GM12878 (cell line): ENCODE measurements around the gene RDH5. TPM values are rescaled to one million over a fixed set of nuclear protein-coding genes. Genes with fewer than 3 reads are reported as not detected.
A peak's percentile ranks its signal among the peaks of the same experiment; 100 is the strongest.

ENCODE experiments used
- ATAC-seq: fragments of 200-7000 bp; cut with Tn5 transposase; 3 replicates; pipeline ENCODE4 v1.9.1; 2020; ENCODE audit warnings: mild to moderate bottlenecking, moderate library complexity
- BruUV-seq: library from RNA; stranded (reverse); fragments of 400-500 nt; replicated peaks from 2 replicates; lab custom pipeline; 2021; lab: Mats Ljungman, UMichigan
- CTCF ChIA-PET: fragments of 300-600 bp; sonication (Branson Sonifier 250); formaldehyde crosslinking; extraction: SDS; loops from one replicate; lab custom pipeline; 2021; ENCODE audit warnings: inconsistent platforms; lab: Yijun Ruan, JAX
- POLR2A ChIA-PET: fragments of 350-600 bp; formaldehyde crosslinking; extraction: SDS; loops from one replicate; lab custom pipeline; 2021; ENCODE audit warnings: inconsistent platforms; lab: Charles Lee
- RAD21 ChIA-PET: fragments of 300-600 bp; sonication (Branson Sonifier 250); formaldehyde crosslinking; loops from one replicate; lab custom pipeline; 2023; ENCODE audit warnings: antibody characterized with exemption; ENCODE audit not compliant: unreplicated experiment; lab: Charles Lee
- SMC1A ChIA-PET: fragments of 300-600 bp; sonication (Branson Sonifier 250); formaldehyde crosslinking; loops from one replicate; lab custom pipeline; 2023; ENCODE audit not compliant: unreplicated experiment, uncharacterized antibody; lab: Charles Lee
- DNase-seq: peaks from one replicate; pipeline ENCODE4 v3.0.0-alpha.2; 2011; ENCODE audit warnings: low read depth, low spot score
- FAIRE-seq: peaks from 3 replicates; lab custom pipeline; 2011; peaks lifted over from hg19 to GRCh38; lab: Jason Lieb, UNC
- H2AFZ ChIP-seq: 2 replicates; pipeline ENCODE4 v1.6.0; 2011; ENCODE audit warnings: low read depth, low read length, control low read depth; ENCODE audit not compliant: control insufficient read depth
- H3K27ac ChIP-seq: 2 replicates; pipeline ENCODE4 v1.5.1; 2011; ENCODE audit warnings: control low read depth; ENCODE audit not compliant: control insufficient read depth, insufficient read depth
- H3K27me3 ChIP-seq, 2 experiments: replicated peaks in 1 of 2; 2 replicates each; pipeline versions ENCODE4 v1.6.0 to v1.6.1; 2011; ENCODE audit warnings: low read length in 1 of 2; ENCODE audit not compliant: control insufficient read depth in 2 of 2, insufficient read depth in 2 of 2
- H3K36me3 ChIP-seq, 2 experiments: 2 replicates each; pipeline ENCODE4 v1.5.1; 2011; ENCODE audit warnings: low read length in 1 of 2; ENCODE audit not compliant: control insufficient read depth in 2 of 2, insufficient read depth in 2 of 2
- H3K4me1 ChIP-seq: 2 replicates; pipeline ENCODE4 v1.6.1; 2011; ENCODE audit warnings: mild to moderate bottlenecking, low read length, moderate library complexity, mixed read lengths; ENCODE audit not compliant: control insufficient read depth, insufficient read depth
- H3K4me2 ChIP-seq: 2 replicates; pipeline ENCODE4 v1.6.0; 2011; ENCODE audit warnings: control low read depth; ENCODE audit not compliant: control insufficient read depth, insufficient read depth
- H3K4me3 ChIP-seq: fragments of 200-600 bp; sonication (generic); 2 replicates; pipeline ENCODE4 v1.5.1; 2016
- H3K79me2 ChIP-seq: 2 replicates; pipeline ENCODE4 v1.6.0; 2011; ENCODE audit warnings: low read length; ENCODE audit not compliant: control insufficient read depth, insufficient read depth
- H3K9ac ChIP-seq: 2 replicates; pipeline ENCODE4 v1.8.0; 2011; ENCODE audit warnings: low read length, control low read depth, mixed read lengths; ENCODE audit not compliant: control insufficient read depth, insufficient read depth
- H3K9me3 ChIP-seq: replicated peaks from 3 replicates; pipeline ENCODE4 v1.5.1; 2011; ENCODE audit warnings: mild to moderate bottlenecking, low read length; ENCODE audit not compliant: control insufficient read depth, insufficient read depth
- H4K20me1 ChIP-seq: 2 replicates; pipeline ENCODE4 v1.6.0; 2011; ENCODE audit not compliant: control insufficient read depth, insufficient read depth
- CBX5 ChIP-seq: sonication (generic); IDR thresholded peaks from 2 replicates; pipeline ENCODE4 v1.6.1; 2016; ENCODE audit warnings: low read depth, moderate library complexity, mild to moderate bottlenecking, inconsistent platforms
- CHD1 ChIP-seq: IDR thresholded peaks from 2 replicates; pipeline ENCODE4 v1.6.1; 2012; ENCODE audit warnings: low read depth, low read length, improper control_type of control experiment
- EZH2 ChIP-seq: IDR thresholded peaks from 2 replicates; pipeline ENCODE4 v1.6.1; 2012; ENCODE audit warnings: low read depth, mild to moderate bottlenecking, control low read depth, inconsistent platforms, low read length, borderline replicate concordance; ENCODE audit not compliant: control insufficient read depth
- IKZF1 ChIP-seq: fragments of 450-650 bp; conservative IDR thresholded peaks from 2 replicates; pipeline ENCODE4 v1.6.1; 2017; ENCODE audit warnings: antibody characterized with exemption, mild to moderate bottlenecking
- IKZF2 ChIP-seq, 2 experiments: fragments of 450-650 bp; IDR thresholded peaks; 2 replicates each; pipeline ENCODE4 v1.6.1; 2017; ENCODE audit warnings: mild to moderate bottlenecking in 2 of 2, moderate library complexity in 2 of 2
- MTA3 ChIP-seq: IDR thresholded peaks from 2 replicates; pipeline ENCODE4 v1.6.1; 2012; ENCODE audit warnings: low read length, inconsistent platforms, borderline replicate concordance
- NBN ChIP-seq: fragments of 450-650 bp; IDR thresholded peaks from 2 replicates; pipeline ENCODE4 v1.6.1; 2016
- NFYA ChIP-seq: IDR thresholded peaks from 2 replicates; pipeline ENCODE4 v1.6.1; 2011; ENCODE audit warnings: low read depth, mild to moderate bottlenecking, low read length, improper control_type of control experiment, borderline replicate concordance
- NFYB ChIP-seq: IDR thresholded peaks from 2 replicates; pipeline ENCODE4 v1.6.1; 2011; ENCODE audit warnings: low read depth, mild to moderate bottlenecking, low read length, improper control_type of control experiment, moderate library complexity; ENCODE audit not compliant: insufficient read depth
- NR2C1 ChIP-seq: fragments of 450-650 bp; IDR thresholded peaks from 2 replicates; pipeline ENCODE4 v1.6.1; 2017; ENCODE audit warnings: antibody characterized with exemption, mild to moderate bottlenecking, moderate library complexity
- POU2F2 ChIP-seq: IDR thresholded peaks from 3 replicates; pipeline ENCODE4 v1.6.1; 2011; ENCODE audit warnings: low read depth, mild to moderate bottlenecking, low read length, borderline replicate concordance
- SIX5 ChIP-seq: IDR thresholded peaks from 2 replicates; pipeline ENCODE4 v1.6.1; 2011; ENCODE audit warnings: mild to moderate bottlenecking, low read depth, low read length, moderate library complexity; ENCODE audit not compliant: severe bottlenecking
- SMARCA5 ChIP-seq: fragments of 450-650 bp; IDR thresholded peaks from 2 replicates; pipeline ENCODE4 v1.6.1; 2017; ENCODE audit warnings: mild to moderate bottlenecking
- STAT3 ChIP-seq: IDR thresholded peaks from 2 replicates; pipeline ENCODE4 v1.6.1; 2011; ENCODE audit warnings: low read depth, low read length, improper control_type of control experiment
- TCF12 ChIP-seq: IDR thresholded peaks from 2 replicates; pipeline ENCODE4 v1.6.1; 2011; ENCODE audit warnings: low read depth, mild to moderate bottlenecking, low read length
- TCF3 ChIP-seq: IDR thresholded peaks from 2 replicates; pipeline ENCODE4 v1.6.1; 2012; ENCODE audit warnings: low read depth, mild to moderate bottlenecking, low read length, borderline replicate concordance; ENCODE audit not compliant: insufficient read depth
- WGBS: methylation state at CpG from one replicate; pipeline ENCODE4 v1.1.6; 2016; ENCODE audit warnings: low lambda C conversion rate; ENCODE audit not compliant: insufficient replicate concordance, insufficient coverage; ENCODE audit errors: missing lambda C conversion rate; 5-methylcytosine and 5-hydroxymethylcytosine counted together
- in situ Hi-C: fragments of 300-500 bp; cut with MboI; formaldehyde crosslinking; loops from 9 replicates; pipeline ENCODE4 v1.14.3; 2018; ENCODE audit warnings: mixed read lengths
- intact Hi-C: fragments of 100-400 bp; cut with micrococcal nuclease; formaldehyde crosslinking; loops from one replicate; pipeline ENCODE4 v1.14.2; 2022; ENCODE audit not compliant: unreplicated experiment
- polyA plus RNA-seq, 11 experiments: library from polyadenylated mRNA; depleted of rRNA in 4 of 11; unstranded in 6 of 11; stranded (reverse) in 5 of 11; fragments of >200 nt; fragmentation: Nextera tagmentation in 4 of 11; fragmentation: Illumina TruSeq in 1 of 11; extraction: Ambion mirVana in 4 of 11; extraction: Trizol in 1 of 11; gene quantifications; 1 replicate in 1 of 11; 2 replicates in 10 of 11; pipeline versions ENCODE4 v1.2.1 to v1.2.3, GENCODE V29; 2011 to 2016; ENCODE audit warnings: inconsistent platforms in 2 of 11, missing spikeins in 2 of 11, low read depth in 1 of 11
- total RNA-seq, 4 experiments: library from RNA; depleted of rRNA in 3 of 4; stranded (reverse); fragments of >200 nt in 3 of 4; fragmentation: Illumina TruSeq in 1 of 4; extraction: Trizol in 1 of 4; gene quantifications; 2 replicates each; pipeline versions ENCODE4 v1.2.1 to v1.2.3, GENCODE V29; 2013 to 2021
- TF ChIP-seq, protein P1 (sequence below): IDR thresholded peaks from 2 replicates; pipeline ENCODE4 v1.6.1; 2011; ENCODE audit warnings: borderline replicate concordance, low read depth, mild to moderate bottlenecking, moderate library complexity, low read length; ENCODE audit not compliant: insufficient read depth, poor library complexity, severe bottlenecking
- TF ChIP-seq, protein P2 (sequence below): fragments of 450-650 bp; IDR thresholded peaks from 2 replicates; pipeline ENCODE4 v1.6.1; 2016; ENCODE audit warnings: mild to moderate bottlenecking

RDH5 gene
- total and polyA plus RNA-seq, 10 of the 15 experiments (the other 5 are each of a cell fraction or from before 2014, with no cell fraction given), result 2.6 to 11.6 (median 7.3) TPM

DNA sequence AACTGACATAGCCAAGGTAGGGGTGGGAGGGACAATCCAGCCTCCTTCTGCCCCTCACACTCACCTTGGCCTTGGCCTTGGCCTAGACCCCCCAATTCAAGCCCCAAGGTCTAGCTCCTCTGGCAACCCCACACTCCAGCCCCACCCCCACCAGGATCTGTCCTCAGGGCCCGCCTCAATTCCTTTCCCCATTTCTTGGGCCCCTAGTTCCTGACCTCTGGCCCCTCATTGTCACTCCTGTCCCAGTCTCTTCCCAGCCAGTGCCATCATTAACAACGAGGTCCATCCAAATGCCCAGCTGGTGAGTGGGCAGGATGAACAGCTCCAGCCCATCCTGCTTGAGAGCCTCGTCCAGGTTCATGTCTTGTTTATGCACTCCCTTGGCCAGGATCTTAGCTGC is 15.9 kb downstream of the RDH5 start (continued):
- TF ChIP-seq TCF12 (no peak), MTA3 (no peak), SIX5 (no peak)
- TF ChIP-seq, protein P1, sequence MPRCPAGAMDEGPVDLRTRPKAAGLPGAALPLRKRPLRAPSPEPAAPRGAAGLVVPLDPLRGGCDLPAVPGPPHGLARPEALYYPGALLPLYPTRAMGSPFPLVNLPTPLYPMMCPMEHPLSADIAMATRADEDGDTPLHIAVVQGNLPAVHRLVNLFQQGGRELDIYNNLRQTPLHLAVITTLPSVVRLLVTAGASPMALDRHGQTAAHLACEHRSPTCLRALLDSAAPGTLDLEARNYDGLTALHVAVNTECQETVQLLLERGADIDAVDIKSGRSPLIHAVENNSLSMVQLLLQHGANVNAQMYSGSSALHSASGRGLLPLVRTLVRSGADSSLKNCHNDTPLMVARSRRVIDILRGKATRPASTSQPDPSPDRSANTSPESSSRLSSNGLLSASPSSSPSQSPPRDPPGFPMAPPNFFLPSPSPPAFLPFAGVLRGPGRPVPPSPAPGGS, result no peak

DNA sequence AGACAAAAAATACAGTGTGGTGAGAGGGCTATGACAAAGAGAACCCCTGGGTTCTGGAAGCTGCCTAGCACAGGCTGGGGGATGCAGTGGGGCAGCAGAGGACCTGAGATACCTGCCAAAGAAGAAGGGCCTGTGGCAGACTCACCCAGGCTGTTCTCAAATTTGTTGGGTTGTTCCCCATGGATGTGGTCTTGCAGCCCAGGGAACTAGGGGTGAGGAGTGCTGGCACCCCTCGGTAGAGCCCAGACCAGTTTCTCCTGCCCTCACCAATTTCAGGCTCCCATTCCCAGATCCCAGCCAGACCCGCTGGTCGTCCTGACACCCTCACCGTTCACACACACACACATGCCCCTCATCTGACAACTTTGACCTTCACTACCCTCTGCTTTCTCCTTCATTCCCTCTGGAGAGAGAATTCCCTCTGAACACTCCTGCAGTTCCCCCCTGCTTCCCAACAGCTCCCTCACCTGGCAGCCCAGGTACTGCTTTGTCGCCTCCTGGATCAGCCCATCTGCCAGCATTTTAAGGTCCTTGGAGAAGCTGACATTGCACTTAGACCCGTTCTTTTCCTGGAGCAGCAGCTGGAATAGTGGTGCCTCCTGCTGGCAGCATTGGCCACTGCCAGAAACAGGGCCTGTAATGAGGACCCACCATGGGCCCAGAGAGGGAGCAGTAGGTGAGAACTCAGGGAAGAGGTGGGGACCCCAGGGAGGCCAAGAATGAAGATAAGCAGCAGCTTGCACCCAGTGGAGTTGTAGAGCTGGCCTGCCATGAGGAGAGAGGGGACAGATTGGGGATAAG is 16.8 kb downstream of the RDH5 start:
- intact Hi-C loops, result loop anchor here (1.0 to 10.0 kb wide), 6 partner anchors 8 to 448 kb away; partner anchors contain the start of genes BLOC1S1, CD63, RPL41 and SMARCC2
- CTCF ChIA-PET, result interaction anchor here (0.6 to 7.1 kb wide), 39 partner anchors 7 to 548 kb away, joined by 3 to 205 read pairs (median 12); partner anchors contain the start of genes BLOC1S1, CD63, DGKA and DNAJC14
- Histone ChIP-seq H3K9me3 (no peaks in the 10 kb centered on the region), H3K4me1 (peaks cover 7% of the 10 kb centered on the region), H3K27me3 (no peaks in the 10 kb centered on the region), H3K27ac (no peak overlapping the region), H2AFZ (no peak overlapping the region), H3K4me3 (no peak overlapping the region), H3K9ac (no peak overlapping the region), H3K79me2 (no peaks in the 10 kb centered on the region), H3K4me2 (no peak overlapping the region), H4K20me1 (no peaks in the 10 kb centered on the region), H3K36me3 (no peaks in the 10 kb centered on the region)
- WGBS, result 76% methylated on average over 6 of the region's 6 CpGs
- no peak for DNase-seq
- peak; percentile 81 for FAIRE-seq
- RAD21 ChIA-PET, result interaction anchor here (0.5 to 7.7 kb wide), 21 partner anchors 8 to 452 kb away, joined by 3 to 113 read pairs (median 10); partner anchors contain the start of genes BLOC1S1, CD63, RDH5 and SMARCC2
- ATAC-seq, result peak; percentile 75
- POLR2A ChIA-PET, result interaction anchor here (0.6 to 2.9 kb wide), 8 partner anchors 7 to 303 kb away, joined by 3 to 36 read pairs (median 10); partner anchors contain the start of genes CD63, DNAJC14 and RAB5B
- BruUV-seq, result no TSS peak
- SMC1A ChIA-PET, result interaction anchor here (1.5 to 5.2 kb wide), 18 partner anchors 10 to 381 kb away, joined by 4 to 51 read pairs (median 12); partner anchors contain the start of genes BLOC1S1, PA2G4, PYM1 and RPL41
- in situ Hi-C loops, result loop anchor here (5.0 kb wide), 2 partner anchors 205 to 295 kb away; no protein-coding TSS in a partner anchor
- TF ChIP-seq POU2F2, result no peak
- TF ChIP-seq NR2C1, result no peak
- TF ChIP-seq, protein P2, sequence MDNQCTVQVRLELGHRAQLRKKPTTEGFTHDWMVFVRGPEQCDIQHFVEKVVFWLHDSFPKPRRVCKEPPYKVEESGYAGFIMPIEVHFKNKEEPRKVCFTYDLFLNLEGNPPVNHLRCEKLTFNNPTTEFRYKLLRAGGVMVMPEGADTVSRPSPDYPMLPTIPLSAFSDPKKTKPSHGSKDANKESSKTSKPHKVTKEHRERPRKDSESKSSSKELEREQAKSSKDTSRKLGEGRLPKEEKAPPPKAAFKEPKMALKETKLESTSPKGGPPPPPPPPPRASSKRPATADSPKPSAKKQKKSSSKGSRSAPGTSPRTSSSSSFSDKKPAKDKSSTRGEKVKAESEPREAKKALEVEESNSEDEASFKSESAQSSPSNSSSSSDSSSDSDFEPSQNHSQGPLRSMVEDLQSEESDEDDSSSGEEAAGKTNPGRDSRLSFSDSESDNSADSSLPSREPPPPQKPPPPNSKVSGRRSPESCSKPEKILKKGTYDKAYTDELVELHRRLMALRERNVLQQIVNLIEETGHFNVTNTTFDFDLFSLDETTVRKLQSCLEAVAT, result 0 out of 2 replicates have a peak, but pooled peaks have one; percentile 22
- no peak for TF ChIP-seq CBX5
- no peak for TF ChIP-seq CHD1
- no peak for TF ChIP-seq NFYA
- no peak for TF ChIP-seq EZH2
- TF ChIP-seq STAT3, result no peak
- TF ChIP-seq SMARCA5, result no peak
- TF ChIP-seq NBN, result peak; percentile 58; the same call in 1 of the 2 replicates
- 0 out of 2 replicates have a peak, but pooled peaks have one; percentile 23 for TF ChIP-seq TCF3
- TF ChIP-seq NFYB, result no peak
- peak; percentile 38 to 66; a peak in 3 of 4 replicates for TF ChIP-seq IKZF2 (IDR thresholded peaks at IDR 0.05)
- peak; percentile 57 for TF ChIP-seq IKZF1
